ENCODE data around the gene RAB23.

- TF ChIP-seq CTCF (IDR thresholded peaks at IDR 0.05; ENCODE audit: borderline replicate concordance, extremely low read depth, low read length, poor library complexity, severe bottlenecking) (no peak), EZH2 (IDR thresholded peaks at IDR 0.05; ENCODE audit: borderline replicate concordance, low read depth, low read length, severe bottlenecking) (no peak)
Observed at GRCh38 chr6:57261926-57262325, 39.8 kb upstream of the RAB23 start.
